Dermis blood vessel endothelial cell (primary cell): ENCODE results near the gene HIGD1A. TPM values are rescaled to one million over a fixed set of nuclear protein-coding genes. Genes with fewer than 3 reads are reported as not detected.
A peak's percentile ranks its signal among the peaks of the same experiment; 100 is the strongest.
"Not testable (repeated sequence)": the region's sequence is repeated elsewhere in the genome, so short reads cannot be mapped to it uniquely, and the experiment has no call there.

ENCODE experiments used
- DNase-seq: peaks from one replicate; pipeline ENCODE4 v3.0.0; 2010
- total RNA-seq: library from RNA; depleted of rRNA; stranded (reverse); fragments of >200 nt; gene quantifications from 2 replicates; pipeline ENCODE4 v1.2.3, GENCODE V29; 2014

HIGD1A gene
- total RNA-seq, 1 donor from 2014 or later, result 112 TPM

DNA sequence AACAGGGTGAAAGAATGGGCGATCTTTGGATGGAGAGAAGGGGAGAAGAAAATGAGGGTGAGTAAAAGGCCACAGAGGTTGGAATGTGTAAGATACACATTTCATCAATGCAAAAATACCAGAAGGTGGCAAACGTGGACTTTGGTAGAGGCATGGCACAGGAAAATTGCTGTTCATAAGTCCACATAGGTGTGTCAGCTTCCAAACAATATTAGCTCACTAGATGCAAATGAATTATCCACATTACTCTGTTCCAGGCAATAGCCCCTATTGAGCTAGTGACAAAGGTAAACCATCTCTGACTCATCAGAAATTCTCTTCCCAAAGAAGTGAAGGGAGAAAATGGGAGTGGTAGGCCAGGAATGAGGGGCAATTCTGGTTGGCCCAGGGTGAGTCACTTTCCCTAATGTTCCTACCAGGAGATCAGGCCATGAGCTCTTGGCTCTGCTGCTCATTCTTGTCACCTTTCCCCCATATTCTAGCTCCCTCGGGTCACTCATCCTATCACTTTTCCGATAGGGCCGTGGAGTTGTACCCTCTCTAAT lies 24.9 kb upstream of the HIGD1A start:
- DNase-seq, result no peak

GRCh38 chr3:42827654-42828053 lies 23.4 kb upstream of the HIGD1A start:
- no peak for DNase-seq

- no peak for DNase-seq
Observed at GRCh38 chr3:42827023-42827422, 22.7 kb upstream of the HIGD1A start.

DNA sequence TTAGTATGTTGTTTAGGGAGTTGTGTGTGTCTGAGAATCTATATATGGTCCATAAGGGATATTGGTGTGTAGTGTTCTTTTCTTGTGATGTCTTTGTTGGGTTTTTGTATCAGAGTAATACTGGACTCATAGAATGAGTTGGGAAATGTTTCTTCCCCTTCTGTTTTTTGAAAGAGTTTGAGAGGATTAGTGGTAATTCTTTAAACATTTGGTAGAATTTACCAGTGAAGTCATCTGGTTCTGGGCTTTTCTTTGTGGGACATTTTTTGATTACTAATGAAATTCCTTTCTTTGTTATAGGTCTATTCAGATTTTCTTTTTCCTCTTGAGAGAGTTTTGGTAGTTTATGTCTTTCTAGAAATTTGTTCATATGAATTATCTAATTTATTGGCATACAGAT lies 21.9 kb upstream of the HIGD1A start:
- no peak for DNase-seq

- DNase-seq, result no peak
Observed at GRCh38 chr3:42823351-42823750, 19.1 kb upstream of the HIGD1A start.

DNA sequence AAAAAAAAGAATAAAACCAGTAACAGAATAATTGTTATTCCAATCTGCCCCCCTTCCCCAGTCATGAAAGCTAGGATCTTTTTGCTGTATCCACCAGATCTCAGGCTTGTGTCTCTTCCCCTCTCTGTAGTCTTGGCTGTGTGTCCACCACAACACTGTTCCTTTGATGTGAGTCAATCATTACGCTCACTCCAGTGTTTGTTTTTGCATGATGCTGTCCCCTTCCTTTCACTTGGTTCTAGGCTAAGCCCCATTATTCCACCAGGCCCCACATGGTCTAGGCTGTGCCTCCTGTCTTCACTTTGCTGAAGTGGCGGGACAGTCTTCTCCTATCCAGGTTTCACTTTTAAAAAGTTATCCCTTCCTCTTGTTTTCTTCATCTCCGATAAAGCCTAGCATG lies 18.5 kb upstream of the HIGD1A start:
- no peak for DNase-seq

DNA sequence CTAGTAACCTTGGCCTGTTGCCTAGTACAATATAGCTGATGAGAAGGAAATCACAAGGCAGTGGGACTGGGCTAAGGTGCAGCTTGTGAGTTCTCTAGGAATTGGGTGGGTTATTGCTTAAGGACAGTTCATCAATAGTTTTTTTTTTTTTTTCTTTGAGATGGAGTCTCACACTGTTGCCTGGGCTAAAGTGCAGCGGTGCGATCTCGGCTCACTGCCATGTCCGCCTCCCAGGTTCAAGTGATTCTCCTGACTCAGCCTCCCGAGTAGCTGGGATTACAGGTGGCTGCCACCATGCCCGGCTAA lies 16.4 kb upstream of the HIGD1A start:
- no peak for DNase-seq

- peak; percentile 17 for DNase-seq
Observed at GRCh38 chr3:42819351-42819965, 15.2 kb upstream of the HIGD1A start.

GRCh38 chr3:42815826-42816225 lies 11.5 kb upstream of the HIGD1A start:
- DNase-seq, result no peak

DNA sequence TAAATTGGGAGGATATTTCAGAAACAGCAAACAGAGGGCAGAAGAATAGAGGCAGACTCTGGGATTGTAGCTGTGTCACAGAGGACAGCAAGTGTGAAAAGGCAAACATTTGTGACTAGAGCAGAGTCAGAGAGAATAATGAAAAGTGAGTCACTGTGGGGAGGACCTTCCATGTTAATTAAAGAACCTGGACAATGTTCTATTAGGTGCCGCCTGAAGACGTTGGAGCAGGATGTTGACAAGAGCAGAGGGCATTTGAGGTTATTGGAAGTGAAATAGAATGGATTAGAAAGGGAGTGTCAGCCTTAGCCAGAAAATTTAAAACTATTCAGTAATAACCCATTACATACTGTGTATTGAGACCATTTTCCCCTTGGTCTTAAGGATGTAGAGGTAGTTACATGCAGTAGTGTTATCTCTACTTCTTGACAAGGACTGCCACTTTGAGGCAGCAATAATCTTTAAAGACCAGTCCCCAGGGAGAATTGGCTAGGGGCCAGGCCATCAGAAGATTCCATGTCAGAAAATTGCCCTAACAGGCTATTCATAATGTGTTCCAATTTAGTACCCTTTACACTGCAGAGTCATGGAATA lies 10.7 kb upstream of the HIGD1A start:
- DNase-seq, result no peak

DNA sequence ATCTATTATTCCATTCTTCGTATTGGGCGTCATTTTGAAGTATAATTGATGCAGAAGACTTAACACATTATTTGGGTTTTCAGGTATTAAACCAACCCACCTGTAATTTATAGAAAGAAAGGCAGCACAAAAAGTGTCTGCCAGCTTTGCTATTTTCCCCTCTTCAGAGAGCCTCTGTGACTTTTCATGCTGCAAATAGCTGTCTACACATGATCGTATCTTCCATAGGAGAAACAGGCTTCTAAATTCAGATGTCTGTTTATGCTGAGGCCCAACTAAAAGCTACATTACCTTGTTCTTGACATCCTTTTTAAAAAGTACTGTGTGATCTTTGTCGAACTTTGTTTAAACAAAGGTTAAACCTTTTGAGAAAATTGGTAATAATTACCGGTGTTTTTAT lies 10.0 kb upstream of the HIGD1A start:
- DNase-seq, result no peak

DNA sequence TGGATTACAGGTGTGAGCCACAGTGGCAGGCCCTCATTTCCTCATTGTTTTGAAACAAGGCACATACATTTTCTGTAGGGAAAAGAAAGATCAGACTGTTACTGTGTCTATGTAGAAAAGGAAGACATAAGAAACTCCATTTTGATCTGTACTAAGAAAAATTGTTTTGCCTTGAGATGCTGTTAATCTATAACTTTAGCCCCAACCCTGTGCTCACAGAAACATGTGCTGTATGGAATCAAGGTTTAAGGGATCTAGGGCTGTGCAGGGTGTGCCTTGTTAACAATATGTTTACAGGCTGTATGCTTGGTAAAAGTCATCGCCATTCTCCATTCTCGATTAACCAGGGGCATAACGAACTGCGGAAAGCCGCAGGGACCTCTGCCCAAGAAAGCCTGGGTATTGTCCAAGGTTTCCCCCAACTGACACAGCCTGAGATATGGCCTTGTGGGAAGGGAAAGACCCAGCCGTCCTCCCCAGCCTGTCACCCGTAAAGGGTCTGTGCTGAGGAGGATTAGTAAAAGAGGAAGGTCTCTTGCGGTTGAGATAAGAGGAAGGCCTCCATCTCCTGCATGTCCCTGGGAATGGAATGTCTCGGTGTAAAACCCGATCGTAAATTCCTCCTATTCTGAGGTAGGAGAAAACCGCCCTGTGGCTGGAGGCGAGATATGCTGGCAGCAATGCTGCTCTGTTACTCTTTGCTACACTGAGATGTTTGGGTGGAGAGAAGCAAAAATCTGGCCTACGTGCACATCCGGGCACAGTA lies 7.0 kb upstream of the HIGD1A start:
- DNase-seq, result not testable (repeated sequence)

GRCh38 chr3:42810706-42811105 lies 6.4 kb upstream of the HIGD1A start:
- not testable (repeated sequence) for DNase-seq

GRCh38 chr3:42809202-42809601 lies 4.9 kb upstream of the HIGD1A start, which contains the start of gene ACKR2:
Gene ACKR2 (plus strand): TSS chr3:42809445. CDS start chr3:42864503, 55,058 bp downstream.
- no peak for DNase-seq

- no peak for DNase-seq
Observed at GRCh38 chr3:42807929-42808328, 3.6 kb upstream of the HIGD1A start.

- peak; percentile 23 for DNase-seq
Observed at GRCh38 chr3:42805141-42805821, 991 bp upstream of the HIGD1A start.

DNA sequence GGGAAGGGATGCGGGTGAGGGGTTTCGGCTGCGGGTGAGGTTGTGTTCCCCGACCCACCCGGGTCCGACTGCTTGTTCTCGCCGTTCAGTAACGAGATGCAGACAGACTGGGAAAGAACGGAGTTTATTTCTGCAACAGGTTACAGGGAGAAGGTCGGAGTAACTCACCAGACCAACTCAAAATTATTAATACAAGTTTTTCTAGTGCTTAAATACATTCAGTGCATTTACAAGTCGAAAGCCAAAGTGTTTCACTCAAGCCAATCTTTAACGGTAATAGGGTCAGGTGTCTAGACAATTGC lies 492 bp upstream of the HIGD1A start:
- no peak for DNase-seq

DNA sequence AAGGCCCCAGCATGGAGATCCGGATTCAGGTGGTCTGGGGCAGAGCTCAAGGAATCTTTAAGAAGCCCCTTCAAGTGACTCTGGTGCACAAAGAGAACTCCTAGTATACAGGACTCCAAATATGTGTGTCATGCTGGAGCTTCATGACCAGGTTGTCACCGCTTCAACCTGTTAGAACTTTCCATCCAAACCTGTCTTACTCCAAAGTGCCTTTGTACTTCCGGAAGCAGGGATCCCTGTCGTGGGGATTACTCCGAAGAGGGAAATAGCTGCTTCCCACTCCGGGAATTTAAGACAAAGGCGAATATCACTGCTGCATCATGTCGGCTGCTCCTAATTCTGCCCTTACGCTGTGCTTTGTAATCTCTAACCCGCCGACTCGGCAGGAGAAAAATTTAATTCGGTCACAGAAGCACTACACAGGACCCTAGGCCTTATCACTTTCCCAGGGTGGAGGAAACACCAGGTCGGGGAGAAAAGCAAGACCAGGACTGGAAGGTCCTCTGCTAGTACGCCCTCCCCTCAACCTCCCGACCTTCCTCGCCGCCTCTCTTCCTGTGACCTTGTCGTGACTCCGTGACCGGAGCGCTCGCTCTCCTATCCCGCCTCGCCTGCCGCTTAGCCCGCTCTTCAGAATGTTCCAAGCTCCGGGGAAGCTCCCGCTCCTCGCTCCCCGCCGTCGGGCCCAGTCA lies 730 bp downstream of the HIGD1A start:
- no peak for DNase-seq

- no peak for DNase-seq
Observed at GRCh38 chr3:42802876-42803413, 1.3 kb downstream of the HIGD1A start.

DNA sequence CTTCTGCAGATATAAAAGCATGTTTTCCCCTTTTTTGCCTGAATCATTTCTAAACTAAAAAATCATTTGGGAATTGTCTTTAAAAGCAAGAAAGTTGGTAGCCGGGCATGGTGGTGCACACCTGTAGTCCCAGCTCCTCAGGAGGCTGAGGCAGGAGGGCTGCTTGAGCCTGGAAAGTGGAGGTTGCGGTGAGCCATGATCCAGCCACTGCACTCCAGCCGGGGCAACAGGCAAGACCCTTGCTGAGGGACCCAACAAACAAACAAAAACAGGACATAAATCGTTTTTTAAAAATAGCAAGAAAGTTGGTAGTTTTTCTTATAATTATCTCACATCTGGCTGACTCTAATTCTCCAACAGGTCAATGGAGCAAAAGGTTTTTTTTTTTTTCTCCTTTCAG lies 2.5 kb downstream of the HIGD1A start:
- DNase-seq, result no peak

DNA sequence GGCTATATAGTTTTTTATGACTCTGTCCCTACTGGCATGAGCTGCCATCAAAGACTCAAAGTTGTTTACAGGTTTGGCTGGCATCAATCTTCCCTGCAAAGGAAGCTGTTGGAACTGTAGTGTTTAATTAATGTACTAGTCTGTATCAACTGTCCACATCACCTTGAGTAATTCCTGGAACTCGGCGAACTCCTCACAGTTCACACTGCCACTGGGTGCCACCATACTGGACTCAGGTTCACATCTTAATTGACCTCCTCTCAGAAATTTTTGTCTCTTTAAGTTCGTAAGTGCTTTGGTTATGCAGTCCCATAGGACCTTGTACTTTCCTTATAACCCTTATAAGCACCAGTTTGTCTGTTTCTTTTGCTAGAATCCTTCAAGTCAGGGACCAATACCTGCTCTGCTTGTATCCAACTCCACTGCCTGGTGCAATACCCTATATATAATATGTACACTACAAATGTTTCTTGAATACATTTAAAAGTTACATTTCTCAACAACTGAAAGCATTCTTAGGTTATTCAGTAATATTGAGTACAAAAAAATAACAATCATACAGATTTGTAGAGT lies 3.2 kb downstream of the HIGD1A start:
- DNase-seq, result no peak

- no peak for DNase-seq
Observed at GRCh38 chr3:42800251-42800650, 4.0 kb downstream of the HIGD1A start.
